Left cardiac atrium (tissue), 4 donors: ENCODE measurements around the gene ZNF580. TPM values are rescaled to one million over a fixed set of nuclear protein-coding genes. Genes with fewer than 3 reads are reported as not detected.

Experiments used
- ATAC-seq, 2 donors: fragments of 200-7000 bp; cut with Tn5 transposase; one replicate each; pipeline ENCODE4 v1.9.1; 2020; ENCODE audit warnings: mild to moderate bottlenecking in 2 of 2, moderate library complexity in 2 of 2
- DNase-seq: peaks from one replicate; pipeline ENCODE4 v3.0.0-alpha.2; 2020
- intact Hi-C, 2 donors: fragments of 100-400 bp; cut with DNase I; formaldehyde crosslinking; loops; one replicate each; pipeline versions ENCODE4 v1.14.1 to v1.15.1; 2022 to 2023
- long read RNA-seq: library from polyadenylated mRNA; unstranded; transcript quantifications from one replicate; pipeline ENCODE4 v2.0.0, GENCODE V29; 2021
- total RNA-seq, 2 donors: library from RNA; stranded (reverse); fragmentation: NEBNext Ultra II Directional; extraction: Animal tissue kit (Norgen Biotek cat#: 25700); gene quantifications; one replicate each; pipeline ENCODE4 v1.2.1, GENCODE V29; 2021
- donor health status: DM: no; HTN: yes; CAD: no.
- donor health status: DM: no; HTN: yes; CAD: no; lungs with severe emphysema.
- donor health status: DM: yes; HTN: yes; CAD: no.
- donor health status: Dilated cardiomyopathy.

The ZNF580 gene
- total RNA-seq = 10 to 100 TPM; 17.7 to 27.7 TPM
- long read RNA-seq = 0 reads

GRCh38 chr19:55640577-55641425 lies at the start of gene ZNF580:
ZNF580 (plus strand) TSS chr19:55641002; CDS start chr19:55642509, 1,507 bp downstream.
- peak; percentile 80 for DNase-seq

GRCh38 chr19:55591555-55591954 lies 49.2 kb upstream of the ZNF580 start:
- intact Hi-C loops = no loop called here
- DNase-seq = no peak
- ATAC-seq = no peak

More at GRCh38 chr19:55640577-55641425, at the start of gene ZNF580:
- ATAC-seq = peak; percentile 71 to 74
- intact Hi-C loops = no loop called here

- ATAC-seq (no peak), DNase-seq (peak; percentile 24)
- intact Hi-C loops = no loop called here
These were observed 48.3 kb upstream of the ZNF580 start for GRCh38 chr19:55592391-55593090.

GRCh38 chr19:55593096-55593772 lies 47.6 kb upstream of the ZNF580 start:
- DNase-seq (no peak), ATAC-seq (peak in 1 of 2 donors; percentile 18)
- intact Hi-C loops = no loop called here

- ATAC-seq (no peak), DNase-seq (no peak)
- intact Hi-C loops = no loop called here
These were observed 45.7 kb upstream of the ZNF580 start for GRCh38 chr19:55594996-55595545.

GRCh38 chr19:55596304-55596703 lies 44.5 kb upstream of the ZNF580 start:
- ATAC-seq (no peak), DNase-seq (no peak)
- intact Hi-C loops = no loop called here

GRCh38 chr19:55597501-55597921 lies 43.3 kb upstream of the ZNF580 start:
- no peak for ATAC-seq
- intact Hi-C loops = no loop called here
- peak; percentile 48 for DNase-seq

GRCh38 chr19:55598034-55598433 lies 42.8 kb upstream of the ZNF580 start:
- intact Hi-C loops = no loop called here
- DNase-seq (no peak), ATAC-seq (no peak)

- intact Hi-C loops = no loop called here
- DNase-seq (peak; percentile 92), ATAC-seq (peak; percentile 80 to 90)
These were observed 41.9 kb upstream of the ZNF580 start for GRCh38 chr19:55598719-55599467.

GRCh38 chr19:55599468-55599841 lies 41.3 kb upstream of the ZNF580 start, which contains the start of gene FIZ1:
FIZ1 (minus strand) TSS chr19:55599517; CDS start chr19:55597865, 1,652 bp downstream.
- DNase-seq (peak; percentile 98), ATAC-seq (peak; percentile 89 to 92)
- intact Hi-C loops = no loop called here

GRCh38 chr19:55599842-55600661 lies 40.8 kb upstream of the ZNF580 start, which contains the start of gene ZNF524:
ZNF524 (plus strand) TSS chr19:55600288; CDS start chr19:55602113, 1,825 bp downstream.
- DNase-seq (peak; percentile 85), ATAC-seq (peak; percentile 67 to 71)
- intact Hi-C loops = loop anchor here in 1 of 2 donors (10.0 kb wide), 1 partner anchor 85 kb away; no protein-coding TSS in a partner anchor

- intact Hi-C loops = loop anchor here in 1 of 2 donors (10.0 kb wide), 1 partner anchor 86 kb away; no protein-coding TSS in a partner anchor
- ATAC-seq (no peak), DNase-seq (no peak)
These were observed 40.2 kb upstream of the ZNF580 start for GRCh38 chr19:55600662-55601028.

- intact Hi-C loops = loop anchor here in 1 of 2 donors (10.0 kb wide), 1 partner anchor 86 kb away; no protein-coding TSS in a partner anchor
- no peak for DNase-seq
- ATAC-seq = no peak
These were observed 39.7 kb upstream of the ZNF580 start for GRCh38 chr19:55601084-55601483.

- DNase-seq = peak; percentile 24
These were observed 38.4 kb upstream of the ZNF580 start for GRCh38 chr19:55602104-55603001.

GRCh38 chr19:55603115-55603514 lies 37.7 kb upstream of the ZNF580 start:
- intact Hi-C loops = loop anchor here in 1 of 2 donors (10.0 kb wide), 1 partner anchor 88 kb away; no protein-coding TSS in a partner anchor
- DNase-seq = no peak

More at GRCh38 chr19:55602104-55603001, 38.4 kb upstream of the ZNF580 start:
- no peak for ATAC-seq
- intact Hi-C loops = loop anchor here in 1 of 2 donors (10.0 kb wide), 1 partner anchor 88 kb away; no protein-coding TSS in a partner anchor

More at GRCh38 chr19:55603115-55603514, 37.7 kb upstream of the ZNF580 start:
- no peak for ATAC-seq
